Duodenal mucosa (tissue), 2 donors: ENCODE measurements around the gene IL7R.
"Not testable (repeated sequence)": the region's sequence is repeated elsewhere in the genome, so short reads cannot be mapped to it uniquely, and the experiment has no call there.

Experiments
- H3K27ac ChIP-seq: one replicate; pipeline ENCODE4 v1.7.0; 2013; ENCODE audit warnings: low read depth, low read length
- H3K27me3 ChIP-seq, 2 donors: one replicate each; pipeline ENCODE4 v1.7.0; 2013; ENCODE audit warnings: low read length in 2 of 2, control low read depth in 1 of 2; ENCODE audit not compliant: insufficient read depth in 2 of 2, control insufficient read depth in 1 of 2
- H3K36me3 ChIP-seq, 2 donors: one replicate each; pipeline ENCODE4 v1.7.0; 2013; ENCODE audit warnings: low read length in 2 of 2, control low read depth in 1 of 2; ENCODE audit not compliant: insufficient read depth in 2 of 2, control insufficient read depth in 1 of 2
- H3K4me1 ChIP-seq, 2 donors: one replicate each; pipeline ENCODE4 v1.7.0; 2013; ENCODE audit warnings: low read length in 2 of 2, control low read depth in 1 of 2; ENCODE audit not compliant: insufficient read depth in 2 of 2, control insufficient read depth in 1 of 2
- H3K4me3 ChIP-seq, 2 donors: one replicate each; pipeline ENCODE4 v1.7.0; 2013; ENCODE audit warnings: low read length in 2 of 2, low read depth in 1 of 2
- H3K9ac ChIP-seq, 2 donors: one replicate each; pipeline ENCODE4 v1.7.0; 2013; ENCODE audit warnings: low read length in 2 of 2, low read depth in 1 of 2
- H3K9me3 ChIP-seq, 2 donors: one replicate each; pipeline ENCODE4 v1.7.0; 2013; ENCODE audit warnings: low read length in 2 of 2, control low read depth in 1 of 2; ENCODE audit not compliant: control insufficient read depth in 1 of 2

The IL7R gene

GRCh38 chr5:35884191-35884769, 27.6 kb downstream of the IL7R start:
- no peaks in the 10 kb centered on the region for H3K36me3 ChIP-seq
- H3K9me3 ChIP-seq, result no peaks in the 10 kb centered on the region
- no peaks in the 10 kb centered on the region for H3K27me3 ChIP-seq
- no peak overlapping the region for H3K9ac ChIP-seq
- no peak overlapping the region for H3K27ac ChIP-seq
- H3K4me3 ChIP-seq, result no peak overlapping the region
- peaks cover 2 to 3% of the 10 kb centered on the region in 2 donors for H3K4me1 ChIP-seq

GRCh38 chr5:35884773-35885172, 28.1 kb downstream of the IL7R start:
- no peaks in the 10 kb centered on the region for H3K36me3 ChIP-seq
- no peaks in the 10 kb centered on the region for H3K27me3 ChIP-seq
- no peak overlapping the region for H3K27ac ChIP-seq
- no peak overlapping the region for H3K9ac ChIP-seq
- H3K4me1 ChIP-seq, result peaks cover 2 to 3% of the 10 kb centered on the region in 2 donors
- no peaks in the 10 kb centered on the region for H3K9me3 ChIP-seq
- no peak overlapping the region for H3K4me3 ChIP-seq

GRCh38 chr5:35886381-35886780, 29.7 kb downstream of the IL7R start:
- H3K27me3 ChIP-seq, result no peaks in the 10 kb centered on the region
- no peak overlapping the region for H3K9ac ChIP-seq
- no peaks in the 10 kb centered on the region for H3K9me3 ChIP-seq
- H3K36me3 ChIP-seq, result no peaks in the 10 kb centered on the region
- H3K4me1 ChIP-seq, result peaks cover 2 to 3% of the 10 kb centered on the region in 2 donors
- no peak overlapping the region for H3K27ac ChIP-seq
- H3K4me3 ChIP-seq, result no peak overlapping the region

GRCh38 chr5:35887321-35888100, 30.8 kb downstream of the IL7R start:
- no peaks in the 10 kb centered on the region for H3K36me3 ChIP-seq
- no peak overlapping the region for H3K4me3 ChIP-seq
- no peaks in the 10 kb centered on the region for H3K27me3 ChIP-seq
- H3K9ac ChIP-seq, result no peak overlapping the region
- no peaks in the 10 kb centered on the region for H3K9me3 ChIP-seq
- peaks cover 2 to 3% of the 10 kb centered on the region in 2 donors for H3K4me1 ChIP-seq
- no peak overlapping the region for H3K27ac ChIP-seq

GRCh38 chr5:35890021-35891020, 33.6 kb downstream of the IL7R start:
- no peaks in the 10 kb centered on the region for H3K9me3 ChIP-seq
- H3K4me3 ChIP-seq, result no peak overlapping the region
- H3K27ac ChIP-seq, result no peak overlapping the region

GRCh38 chr5:35892799-35893198, 36.1 kb downstream of the IL7R start:
- H3K27ac ChIP-seq, H3K9ac ChIP-seq, H3K4me3 ChIP-seq, H3K27me3 ChIP-seq, H3K4me1 ChIP-seq, H3K9me3 ChIP-seq, H3K36me3 ChIP-seq: not testable (repeated sequence)

More at GRCh38 chr5:35890021-35891020, 33.6 kb downstream of the IL7R start:
- no peak overlapping the region for H3K9ac ChIP-seq
- no peaks in the 10 kb centered on the region for H3K27me3 ChIP-seq
- no peaks in the 10 kb centered on the region for H3K4me1 ChIP-seq
- H3K36me3 ChIP-seq, result no peaks in the 10 kb centered on the region

GRCh38 chr5:35894131-35894530, 37.4 kb downstream of the IL7R start:
- Histone ChIP-seq H3K36me3 (no peaks in the 10 kb centered on the region), H3K9me3 (no peaks in the 10 kb centered on the region), H3K27ac (no peak overlapping the region), H3K4me3 (no peak overlapping the region), H3K9ac (no peak overlapping the region), H3K4me1 (no peaks in the 10 kb centered on the region), H3K27me3 (no peaks in the 10 kb centered on the region)

- no peaks in the 10 kb centered on the region for H3K36me3 ChIP-seq
- H3K4me3 ChIP-seq, result no peak overlapping the region
- H3K9me3 ChIP-seq, result no peaks in the 10 kb centered on the region
- no peak overlapping the region for H3K27ac ChIP-seq
- H3K9ac ChIP-seq, result no peak overlapping the region
- no peaks in the 10 kb centered on the region for H3K4me1 ChIP-seq
- H3K27me3 ChIP-seq, result no peaks in the 10 kb centered on the region
These were observed 42.4 kb downstream of the IL7R start for GRCh38 chr5:35898952-35899660.

- no peaks in the 10 kb centered on the region for H3K4me1 ChIP-seq
These were observed 43.1 kb downstream of the IL7R start for GRCh38 chr5:35899800-35900199.

More at GRCh38 chr5:35899800-35900199, 43.1 kb downstream of the IL7R start:
- no peaks in the 10 kb centered on the region for H3K9me3 ChIP-seq
- no peak overlapping the region for H3K27ac ChIP-seq
- H3K9ac ChIP-seq, result no peak overlapping the region
- no peaks in the 10 kb centered on the region for H3K27me3 ChIP-seq
- H3K36me3 ChIP-seq, result no peaks in the 10 kb centered on the region
- H3K4me3 ChIP-seq, result no peak overlapping the region
